ENCODE measurements around the gene ARFGAP2.

DNA sequence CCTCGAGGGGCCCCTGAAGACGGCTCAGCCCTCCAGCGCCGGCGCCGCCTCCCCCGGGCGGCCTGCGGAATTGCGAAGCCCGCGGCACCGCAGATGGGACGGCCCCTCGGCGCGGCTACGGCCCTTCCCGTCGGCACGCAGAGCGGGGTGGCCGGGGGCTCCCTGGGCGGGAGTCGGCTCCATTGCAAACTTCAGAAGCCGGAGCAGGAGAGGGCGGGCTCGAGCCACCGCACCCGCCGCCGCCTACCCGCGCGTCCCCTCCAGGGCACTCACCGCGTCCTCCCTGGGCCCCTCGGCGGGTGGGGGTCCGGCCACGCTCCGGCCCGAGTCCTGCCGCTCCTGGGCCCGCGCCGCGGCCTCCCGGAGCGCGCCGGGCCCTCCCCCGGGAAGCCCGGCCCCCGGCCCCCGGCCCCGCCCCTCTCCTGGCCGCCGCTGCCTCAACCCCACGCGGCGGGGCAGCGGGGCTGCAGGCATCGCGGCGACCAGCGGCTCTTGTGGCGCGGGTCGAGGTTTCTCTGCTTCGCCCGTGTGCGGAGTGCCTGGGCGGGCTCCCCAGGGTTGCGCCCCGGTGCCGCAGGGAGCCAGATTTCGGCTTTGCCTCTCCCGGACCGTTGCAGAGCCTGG lies 9.5 kb upstream of the ARFGAP2 start, which contains the start of gene PACSIN3:
- TF ChIP-seq, protein P1, sequence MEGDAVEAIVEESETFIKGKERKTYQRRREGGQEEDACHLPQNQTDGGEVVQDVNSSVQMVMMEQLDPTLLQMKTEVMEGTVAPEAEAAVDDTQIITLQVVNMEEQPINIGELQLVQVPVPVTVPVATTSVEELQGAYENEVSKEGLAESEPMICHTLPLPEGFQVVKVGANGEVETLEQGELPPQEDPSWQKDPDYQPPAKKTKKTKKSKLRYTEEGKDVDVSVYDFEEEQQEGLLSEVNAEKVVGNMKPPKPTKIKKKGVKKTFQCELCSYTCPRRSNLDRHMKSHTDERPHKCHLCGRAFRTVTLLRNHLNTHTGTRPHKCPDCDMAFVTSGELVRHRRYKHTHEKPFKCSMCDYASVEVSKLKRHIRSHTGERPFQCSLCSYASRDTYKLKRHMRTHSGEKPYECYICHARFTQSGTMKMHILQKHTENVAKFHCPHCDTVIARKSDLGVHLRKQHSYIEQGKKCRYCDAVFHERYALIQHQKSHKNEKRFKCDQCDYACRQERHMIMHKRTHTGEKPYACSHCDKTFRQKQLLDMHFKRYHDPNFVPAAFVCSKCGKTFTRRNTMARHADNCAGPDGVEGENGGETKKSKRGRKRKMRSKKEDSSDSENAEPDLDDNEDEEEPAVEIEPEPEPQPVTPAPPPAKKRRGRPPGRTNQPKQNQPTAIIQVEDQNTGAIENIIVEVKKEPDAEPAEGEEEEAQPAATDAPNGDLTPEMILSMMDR (IDR thresholded peaks at IDR 0.05; ENCODE audit: borderline replicate concordance, extremely low read depth, low read length, poor library complexity, severe bottlenecking): peak; percentile 20
- peak; percentile 20 for TF ChIP-seq EZH2 (IDR thresholded peaks at IDR 0.05; ENCODE audit: borderline replicate concordance, low read depth, low read length, severe bottlenecking)

Data from DND-41 (cell line).